ENCODE data around the gene VSTM1.

The VSTM1 gene

GRCh38 chr19:54010474-54010873 lies 53.2 kb downstream of the VSTM1 start:
- no peak for DNase-seq

GRCh38 chr19:54009440-54009839 lies 54.3 kb downstream of the VSTM1 start:
- DNase-seq = no peak

GRCh38 chr19:54002495-54003315 lies 61.0 kb downstream of the VSTM1 start:
- DNase-seq = no peak

GRCh38 chr19:54001496-54001895 lies 62.2 kb downstream of the VSTM1 start:
- no peak for DNase-seq

- DNase-seq = no peak
Observed at GRCh38 chr19:53999694-54000093, 64.0 kb downstream of the VSTM1 start.

GRCh38 chr19:53998223-53998622 lies 65.5 kb downstream of the VSTM1 start:
- DNase-seq = no peak

- no peak for DNase-seq
Observed at GRCh38 chr19:53994811-53995210, 68.9 kb downstream of the VSTM1 start.

GRCh38 chr19:53993448-53993847 lies 70.2 kb downstream of the VSTM1 start:
- no peak for DNase-seq

- DNase-seq = no peak
Observed at GRCh38 chr19:53992815-53993214, 70.9 kb downstream of the VSTM1 start.

- DNase-seq = no peak
Observed at GRCh38 chr19:53992211-53992610, 71.5 kb downstream of the VSTM1 start.

GRCh38 chr19:53991224-53992113 lies 72.2 kb downstream of the VSTM1 start, which contains the start of gene CACNG6:
CACNG6 (plus strand) TSS chr19:53991637; CDS start chr19:53992878, 1,241 bp downstream.
- peak in 2 of 4 experiments; percentile 18 to 27 for DNase-seq

All from suppressor macrophage (primary cell).